Measurements from ENCODE around the gene AXL. TPM values are rescaled to one million over a fixed set of nuclear protein-coding genes. Genes with fewer than 3 reads are reported as not detected.

Gene AXL
- total and polyA plus RNA-seq, 2 donors (not counting 3 experiments of a cell fraction or from before 2014, with no cell fraction given), result 86.9 to 172 TPM

DNA sequence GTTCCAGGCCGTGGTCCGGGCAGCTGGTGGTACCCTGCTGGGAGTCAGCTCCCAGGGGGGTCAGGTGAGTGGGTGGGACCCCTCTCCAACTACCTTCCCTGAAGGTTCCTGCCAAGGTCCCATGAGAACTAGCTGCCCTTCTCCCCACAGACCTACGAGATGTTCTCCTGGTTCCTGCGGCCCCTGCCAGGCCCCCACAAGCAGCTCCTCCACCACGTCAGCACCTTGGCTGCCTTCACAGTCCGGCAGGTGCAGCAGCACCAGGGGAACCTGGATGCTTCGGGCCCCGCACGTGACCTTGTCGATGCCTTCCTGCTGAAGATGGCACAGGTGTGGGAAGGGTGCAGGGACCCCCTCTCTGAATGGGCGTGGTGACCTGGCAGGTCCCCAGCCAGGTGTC, 20.5 kb upstream of the AXL start:
- Histone ChIP-seq H3K4me3 (replicated peaks in 1 of 3; ENCODE audit: insufficient read depth in 1 of 3, low read depth in 1 of 3, low read length in 3 of 3) (no peak overlapping the region), H2AFZ (ENCODE audit: low read depth, low read length) (no peak overlapping the region), H3K27ac (ENCODE audit: insufficient read depth, low read depth, low read length) (no peak overlapping the region), H4K20me1 (replicated peaks; ENCODE audit: control insufficient read depth, extremely low read depth, insufficient read depth, low read length) (no peaks in the 10 kb centered on the region), H3K4me2 (ENCODE audit: insufficient read depth, low read length) (no peak overlapping the region), H3K9me3 (replicated peaks; ENCODE audit: control insufficient read depth, insufficient read depth, low read length) (no peaks in the 10 kb centered on the region), H3K9me1 (replicated peaks; ENCODE audit: control insufficient read depth, extremely low read depth, insufficient read depth, low read length) (no peaks in the 10 kb centered on the region), H3K27me3 (ENCODE audit: control insufficient read depth in 2 of 2, insufficient read depth in 2 of 2, low read length in 2 of 2) (peaks cover 0 to 1% of the 10 kb centered on the region in 2 experiments), H3K79me2 (ENCODE audit: control insufficient read depth, insufficient read depth, low read length) (no peaks in the 10 kb centered on the region), H3K9ac (replicated peaks; ENCODE audit: extremely low read depth, insufficient read depth, low read length) (no peak overlapping the region), H3K4me1 (ENCODE audit: control insufficient read depth, extremely low read depth, insufficient read depth, low read length) (peaks cover 8% of the 10 kb centered on the region), H3K36me3 (ENCODE audit: control insufficient read depth in 2 of 2, extremely low read depth in 1 of 2, insufficient read depth in 2 of 2, low read length in 2 of 2) (no peaks in the 10 kb centered on the region)
- intact Hi-C loops (cut with micrococcal nuclease) (no loop called here), dilution Hi-C loops (cut with MboI; ENCODE audit: extremely low pct_ligation_motif_present, low sequenced_read_pairs) (no loop called here)
- FAIRE-seq (no peak), DNase-seq (ENCODE audit: low read depth, low spot score) (no peak)
- no TSS peak for BruUV-seq (replicated peaks)
- TF ChIP-seq JUN (IDR thresholded peaks at IDR 0.05; ENCODE audit: borderline replicate concordance, insufficient read depth, insufficient read length, low read depth) (no peak), POLR2A (IDR thresholded peaks at IDR 0.05; ENCODE audit: low read depth, low read length) (no peak), FOS (IDR thresholded peaks at IDR 0.05; ENCODE audit: borderline replicate concordance, insufficient read depth, low read length) (no peak), EZH2 (IDR thresholded peaks at IDR 0.05; ENCODE audit: borderline replicate concordance, low read depth, low read length, severe bottlenecking) (no peak), POLR2AphosphoS5 (IDR thresholded peaks at IDR 0.05; ENCODE audit: insufficient read depth, low read depth, low read length) (no peak), GATA2 (IDR thresholded peaks at IDR 0.05; ENCODE audit: insufficient read depth, insufficient read length, low read depth, low read length) (no peak), MYC (IDR thresholded peaks at IDR 0.05; ENCODE audit: low read depth, low read length) (no peak)
- TF ChIP-seq, protein P1, sequence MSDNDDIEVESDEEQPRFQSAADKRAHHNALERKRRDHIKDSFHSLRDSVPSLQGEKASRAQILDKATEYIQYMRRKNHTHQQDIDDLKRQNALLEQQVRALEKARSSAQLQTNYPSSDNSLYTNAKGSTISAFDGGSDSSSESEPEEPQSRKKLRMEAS (IDR thresholded peaks at IDR 0.05; ENCODE audit: insufficient read depth, insufficient read length), result no peak
- TF ChIP-seq, protein P2, sequence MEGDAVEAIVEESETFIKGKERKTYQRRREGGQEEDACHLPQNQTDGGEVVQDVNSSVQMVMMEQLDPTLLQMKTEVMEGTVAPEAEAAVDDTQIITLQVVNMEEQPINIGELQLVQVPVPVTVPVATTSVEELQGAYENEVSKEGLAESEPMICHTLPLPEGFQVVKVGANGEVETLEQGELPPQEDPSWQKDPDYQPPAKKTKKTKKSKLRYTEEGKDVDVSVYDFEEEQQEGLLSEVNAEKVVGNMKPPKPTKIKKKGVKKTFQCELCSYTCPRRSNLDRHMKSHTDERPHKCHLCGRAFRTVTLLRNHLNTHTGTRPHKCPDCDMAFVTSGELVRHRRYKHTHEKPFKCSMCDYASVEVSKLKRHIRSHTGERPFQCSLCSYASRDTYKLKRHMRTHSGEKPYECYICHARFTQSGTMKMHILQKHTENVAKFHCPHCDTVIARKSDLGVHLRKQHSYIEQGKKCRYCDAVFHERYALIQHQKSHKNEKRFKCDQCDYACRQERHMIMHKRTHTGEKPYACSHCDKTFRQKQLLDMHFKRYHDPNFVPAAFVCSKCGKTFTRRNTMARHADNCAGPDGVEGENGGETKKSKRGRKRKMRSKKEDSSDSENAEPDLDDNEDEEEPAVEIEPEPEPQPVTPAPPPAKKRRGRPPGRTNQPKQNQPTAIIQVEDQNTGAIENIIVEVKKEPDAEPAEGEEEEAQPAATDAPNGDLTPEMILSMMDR (IDR thresholded peaks at IDR 0.05; ENCODE audit: extremely low read depth in 1 of 2, insufficient read depth in 1 of 2, low read depth in 1 of 2, low read length in 2 of 2), result no peak
- ChIA-PET CTCF (no interaction called here), POLR2A (no interaction called here)

Measured in endothelial cell of umbilical vein (primary cell).